ENCODE measurements around the gene MICAL3. TPM values are rescaled to one million over a fixed set of nuclear protein-coding genes. Genes with fewer than 3 reads are reported as not detected.

MICAL3 gene
- polyA plus RNA-seq, 1 donor from 2014 or later: 28.1 TPM

DNA sequence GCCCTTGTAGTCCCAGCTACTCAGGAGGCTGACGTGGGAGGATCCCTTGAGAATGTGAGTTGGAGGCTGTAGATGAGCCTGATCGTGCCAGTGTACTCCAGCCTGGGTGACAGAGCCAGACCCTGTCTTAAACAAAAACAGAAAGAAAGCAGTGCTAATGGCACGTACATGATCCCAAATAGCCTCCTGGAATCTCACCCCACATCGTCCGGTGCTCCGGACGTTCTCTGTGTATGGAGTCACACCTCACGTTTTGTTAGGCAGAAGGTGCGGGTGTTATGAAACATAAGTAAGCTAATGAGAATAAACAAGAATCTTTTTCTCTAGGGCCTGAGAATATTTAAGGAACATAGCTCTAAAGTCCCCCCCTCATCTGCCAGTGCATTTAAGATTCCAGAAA lies 23.7 kb upstream of the MICAL3 start:
- Histone ChIP-seq H2AFZ (ENCODE audit: low read depth, low read length) (no peak overlapping the region), H3K4me3 (ENCODE audit: low read length) (no peak overlapping the region), H3F3A (ENCODE audit: insufficient read depth, low read length, poor library complexity, severe bottlenecking) (no peaks in the 10 kb centered on the region), H4K20me1 (ENCODE audit: insufficient read depth) (no peaks in the 10 kb centered on the region), H3K9me2 (ENCODE audit: insufficient read depth, low read length) (no peaks in the 10 kb centered on the region), H3K9me3 (ENCODE audit: low read length) (no peaks in the 10 kb centered on the region), H3K79me2 (replicated peaks; ENCODE audit: insufficient read depth, low read length) (no peaks in the 10 kb centered on the region), H3K36me3 (ENCODE audit: insufficient read depth, low read length) (no peaks in the 10 kb centered on the region), H3K27me3 (ENCODE audit: insufficient read depth, low read depth, low read length) (no peaks in the 10 kb centered on the region), H3K9ac (ENCODE audit: low read length) (no peak overlapping the region), H3K4me2 (ENCODE audit: low read length) (no peak overlapping the region), H3K27ac (ENCODE audit: low read length) (no peak overlapping the region)
- TF ChIP-seq EZH2 (IDR thresholded peaks at IDR 0.05; ENCODE audit: borderline replicate concordance, insufficient read depth, low read length, poor library complexity, severe bottlenecking) (no peak), RAD21 (conservative IDR thresholded peaks at IDR 0.05) (no peak), CTCF (IDR thresholded peaks at IDR 0.05; ENCODE audit: poor library complexity, severe bottlenecking) (no peak), SMC3 (conservative IDR thresholded peaks at IDR 0.05; ENCODE audit: poor library complexity) (no peak), TAF1 (IDR thresholded peaks at IDR 0.05; ENCODE audit: low read depth) (no peak), REST (IDR thresholded peaks at IDR 0.05; ENCODE audit: borderline replicate concordance) (no peak), MXI1 (conservative IDR thresholded peaks at IDR 0.05; ENCODE audit: poor library complexity, severe bottlenecking) (no peak), EP300 (conservative IDR thresholded peaks at IDR 0.05; ENCODE audit: poor library complexity, severe bottlenecking) (no peak), POLR2AphosphoS5 (IDR thresholded peaks at IDR 0.05) (no peak)

- H3K9ac ChIP-seq (ENCODE audit: low read length): no peak overlapping the region
- H4K20me1 ChIP-seq (ENCODE audit: insufficient read depth): no peaks in the 10 kb centered on the region
- no peaks in the 10 kb centered on the region for H3K9me3 ChIP-seq (ENCODE audit: low read length)
- no peaks in the 10 kb centered on the region for H3K9me2 ChIP-seq (ENCODE audit: insufficient read depth, low read length)
- no peaks in the 10 kb centered on the region for H3K27me3 ChIP-seq (ENCODE audit: insufficient read depth, low read depth, low read length)
- H2AFZ ChIP-seq (ENCODE audit: low read depth, low read length): no peak overlapping the region
- H3K79me2 ChIP-seq (replicated peaks; ENCODE audit: insufficient read depth, low read length): no peaks in the 10 kb centered on the region
- no peak overlapping the region for H3K4me2 ChIP-seq (ENCODE audit: low read length)
- TF ChIP-seq SMC3 (conservative IDR thresholded peaks at IDR 0.05; ENCODE audit: poor library complexity) (no peak), RAD21 (conservative IDR thresholded peaks at IDR 0.05) (no peak), REST (IDR thresholded peaks at IDR 0.05; ENCODE audit: borderline replicate concordance) (no peak), EZH2 (IDR thresholded peaks at IDR 0.05; ENCODE audit: borderline replicate concordance, insufficient read depth, low read length, poor library complexity, severe bottlenecking) (no peak), MXI1 (conservative IDR thresholded peaks at IDR 0.05; ENCODE audit: poor library complexity, severe bottlenecking) (no peak), CTCF (IDR thresholded peaks at IDR 0.05; ENCODE audit: poor library complexity, severe bottlenecking) (no peak), POLR2AphosphoS5 (IDR thresholded peaks at IDR 0.05) (no peak)
- H3K4me3 ChIP-seq (ENCODE audit: low read length): no peak overlapping the region
- H3K36me3 ChIP-seq (ENCODE audit: insufficient read depth, low read length): no peaks in the 10 kb centered on the region
- no peak overlapping the region for H3K27ac ChIP-seq (ENCODE audit: low read length)
- no peaks in the 10 kb centered on the region for H3F3A ChIP-seq (ENCODE audit: insufficient read depth, low read length, poor library complexity, severe bottlenecking)
These were observed 21.4 kb upstream of the MICAL3 start for GRCh38 chr22:18045794-18046193.

Data from neural cell (in vitro differentiated cells).